Stimulated activated CD4-positive, alpha-beta T cell treated with anti-CD3 and anti-CD28 coated beads, TNF-alpha, amount 100 ng/mL, for 24 hours (primary cell): ENCODE data around the gene CMSS1.
A peak's percentile ranks its signal among the peaks of the same experiment; 100 is the strongest.

Experiments used
- DNase-seq, 3 experiments: peaks; one replicate each; pipeline ENCODE4 v3.0.0-alpha.2; 2020; ENCODE audit warnings: low read depth in 3 of 3

The CMSS1 gene

DNA sequence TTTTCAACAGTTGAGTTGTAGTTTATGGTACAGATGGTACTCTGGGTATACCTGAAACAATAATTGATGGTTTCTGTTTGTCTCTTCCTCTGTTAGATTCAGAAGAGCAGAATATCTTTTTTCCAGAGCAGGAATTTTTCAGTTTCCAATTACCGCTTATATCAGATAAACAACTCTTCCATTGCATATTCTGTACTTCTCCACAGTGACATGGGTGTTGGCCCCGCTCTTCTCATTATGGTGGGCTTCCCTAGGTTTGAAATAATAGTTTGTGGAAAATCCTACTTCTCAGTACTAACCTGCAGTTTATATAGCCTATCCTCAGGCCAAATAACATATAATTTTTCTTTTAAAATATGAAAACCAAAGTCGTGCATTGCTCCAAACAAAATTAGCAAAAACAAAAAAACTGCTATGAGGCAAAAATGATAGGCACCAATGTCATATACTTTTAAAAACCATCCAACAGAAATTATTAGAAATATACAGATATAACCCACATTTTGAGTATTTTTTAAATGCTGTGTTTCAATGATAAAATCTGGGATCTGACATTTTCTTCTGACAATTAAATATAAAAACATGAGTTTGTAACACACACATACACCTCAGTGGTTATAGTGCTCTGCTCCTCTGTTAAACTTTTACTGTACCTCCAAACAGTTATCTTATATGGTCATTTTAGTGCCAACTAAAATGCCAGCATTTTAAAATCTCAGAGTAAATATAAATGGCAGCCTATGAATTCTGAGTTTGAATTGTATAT is 56.8 kb downstream of the CMSS1 start:
- DNase-seq: no peak

GRCh38 chr3:99875581-99875928 is 57.9 kb downstream of the CMSS1 start:
- no peak for DNase-seq

- DNase-seq: peak; percentile 24 to 58 (median 26)
Measured at GRCh38 chr3:99875929-99876841, 58.5 kb downstream of the CMSS1 start.

DNA sequence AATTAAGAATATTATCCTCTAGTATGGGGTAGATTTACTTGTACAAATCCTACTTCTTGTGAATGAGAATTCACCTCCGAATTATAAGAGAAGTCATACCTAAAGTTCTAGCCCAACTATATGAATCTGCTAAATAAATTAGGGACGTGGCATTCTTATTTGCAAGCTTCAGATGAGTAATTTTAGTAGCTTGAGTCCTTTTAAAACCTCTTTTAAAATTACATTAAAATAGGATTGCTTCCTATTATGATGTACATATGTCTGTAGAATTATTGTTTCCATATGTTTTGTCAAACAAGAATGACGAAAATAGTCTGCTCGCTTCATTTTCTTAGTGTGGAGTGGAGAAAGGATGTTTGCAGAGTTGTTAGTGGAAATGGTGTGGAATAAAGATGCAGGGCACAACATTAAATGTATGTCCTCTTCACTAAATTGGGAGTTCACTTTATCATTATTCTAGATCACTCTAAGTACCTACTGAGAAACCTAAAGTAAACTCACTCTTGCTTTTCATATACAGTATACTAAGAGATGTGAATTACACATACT is 59.4 kb downstream of the CMSS1 start:
- DNase-seq: no peak

DNA sequence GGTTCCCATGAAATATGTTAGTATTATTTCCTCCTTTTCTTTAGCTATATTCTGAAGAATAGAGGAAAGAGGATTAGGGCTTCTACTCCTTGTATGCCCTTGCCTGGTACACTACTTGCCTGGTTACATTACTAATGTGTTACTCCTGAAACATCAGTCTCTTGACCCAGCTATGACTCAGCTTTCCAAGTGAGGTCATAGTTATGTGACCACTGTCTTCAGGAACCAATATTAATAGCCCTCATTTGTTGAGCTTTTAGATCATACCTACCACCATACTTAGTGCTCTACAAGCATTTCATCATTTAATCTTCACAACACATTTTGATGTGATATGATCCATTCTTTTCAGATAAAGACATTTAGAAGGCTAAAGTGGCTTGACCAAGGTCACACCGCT is 60.3 kb downstream of the CMSS1 start:
- no peak for DNase-seq

DNA sequence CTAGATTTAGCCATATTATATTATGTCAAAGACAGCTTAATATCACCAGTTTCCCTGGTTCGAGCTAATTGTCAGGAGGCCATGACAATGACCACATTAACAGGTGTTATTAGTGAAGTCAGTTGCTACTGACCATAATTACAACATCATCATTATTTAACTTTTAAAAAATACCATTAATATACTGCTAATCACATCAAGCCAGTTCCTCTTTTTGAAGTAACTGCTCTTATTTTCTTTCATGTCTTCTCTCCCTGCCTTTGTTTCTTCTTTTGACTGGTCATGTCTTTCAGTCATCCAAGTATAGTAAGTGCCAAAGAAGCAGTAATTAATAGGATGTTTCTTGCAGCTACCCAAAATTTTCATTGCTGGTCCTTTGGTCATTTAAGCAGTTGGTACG is 61.6 kb downstream of the CMSS1 start:
- no peak for DNase-seq

GRCh38 chr3:99881121-99881524 is 63.5 kb downstream of the CMSS1 start:
- no peak for DNase-seq

- no peak for DNase-seq
Measured at GRCh38 chr3:99882436-99883137, 64.9 kb downstream of the CMSS1 start.

GRCh38 chr3:99883138-99883461 is 65.4 kb downstream of the CMSS1 start:
- no peak for DNase-seq

DNA sequence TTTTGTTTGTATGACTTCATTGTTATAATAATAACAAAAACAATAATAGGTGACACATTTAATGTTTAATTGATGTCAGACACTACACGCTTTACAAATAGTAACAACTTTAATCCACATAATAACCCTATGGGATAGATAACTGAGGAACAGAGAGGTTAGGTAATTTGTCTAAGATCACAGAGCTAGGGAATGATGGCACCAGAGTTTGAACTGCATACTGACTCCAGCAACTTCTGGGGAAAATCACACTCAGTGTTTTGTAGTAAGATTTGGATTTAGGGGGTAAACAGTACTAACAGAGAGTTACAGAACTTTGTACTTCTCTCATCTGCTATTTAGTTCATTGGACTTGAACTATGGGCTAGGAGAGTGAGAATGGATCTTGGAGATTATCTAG is 66.0 kb downstream of the CMSS1 start:
- no peak for DNase-seq

- DNase-seq: no peak
Measured at GRCh38 chr3:99884484-99884883, 66.8 kb downstream of the CMSS1 start.

GRCh38 chr3:99885085-99885484 is 67.4 kb downstream of the CMSS1 start:
- DNase-seq: no peak

- DNase-seq: no peak
Measured at GRCh38 chr3:99885851-99886250, 68.2 kb downstream of the CMSS1 start.

DNA sequence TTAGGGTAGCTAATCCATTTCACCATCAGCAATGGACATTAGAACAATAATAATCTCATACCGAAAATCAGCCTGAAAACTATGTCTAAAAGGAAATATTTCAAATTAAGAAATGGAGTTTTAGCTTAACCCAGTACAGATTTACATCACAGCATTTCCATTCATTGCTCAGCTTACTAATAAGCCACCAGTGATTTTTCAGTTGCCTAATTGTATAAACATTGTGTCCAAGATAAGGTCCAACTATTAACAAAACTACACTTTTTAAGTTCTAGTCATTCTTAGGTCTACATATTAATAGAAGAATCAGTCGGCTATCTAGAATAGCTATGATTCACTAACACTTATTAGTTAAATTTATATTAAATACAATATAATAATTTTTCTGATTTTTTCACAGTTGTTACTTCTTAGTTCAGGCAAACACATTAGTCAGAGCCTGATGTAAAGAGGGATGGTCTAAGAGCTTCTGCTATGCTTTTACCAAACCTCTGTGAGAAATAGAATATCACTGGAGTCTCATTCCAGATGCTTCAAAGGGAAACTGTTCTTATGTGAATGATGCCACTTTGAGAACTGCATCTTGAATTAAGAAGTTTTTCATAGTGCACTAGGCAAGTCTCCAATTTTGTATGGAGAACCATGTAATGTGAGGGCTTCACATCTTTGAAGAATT is 74.1 kb downstream of the CMSS1 start:
- no peak for DNase-seq

- no peak for DNase-seq
Measured at GRCh38 chr3:99892332-99892731, 74.7 kb downstream of the CMSS1 start.

- no peak for DNase-seq
Measured at GRCh38 chr3:99895131-99895696, 77.6 kb downstream of the CMSS1 start.

- DNase-seq: no peak
Measured at GRCh38 chr3:99895703-99896441, 78.2 kb downstream of the CMSS1 start.

DNA sequence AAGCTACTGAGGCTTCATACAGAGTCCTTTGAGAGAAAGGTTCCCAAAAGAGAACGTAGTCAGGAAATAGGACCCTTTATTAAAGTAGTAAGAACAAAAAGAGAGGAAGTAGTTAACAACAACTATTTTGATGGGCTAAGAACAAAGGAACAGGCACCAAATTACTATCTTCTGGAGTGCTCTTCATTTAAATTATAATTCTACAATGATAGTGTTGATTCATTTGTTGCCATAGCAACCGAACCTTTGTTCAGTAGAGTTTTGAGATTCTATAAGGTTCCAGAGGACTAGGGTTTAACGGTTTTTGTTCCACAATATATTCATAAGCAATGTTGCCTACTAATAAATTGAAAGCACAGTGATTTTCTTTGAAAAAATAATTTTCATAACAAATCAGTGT is 78.8 kb downstream of the CMSS1 start:
- DNase-seq: no peak

DNA sequence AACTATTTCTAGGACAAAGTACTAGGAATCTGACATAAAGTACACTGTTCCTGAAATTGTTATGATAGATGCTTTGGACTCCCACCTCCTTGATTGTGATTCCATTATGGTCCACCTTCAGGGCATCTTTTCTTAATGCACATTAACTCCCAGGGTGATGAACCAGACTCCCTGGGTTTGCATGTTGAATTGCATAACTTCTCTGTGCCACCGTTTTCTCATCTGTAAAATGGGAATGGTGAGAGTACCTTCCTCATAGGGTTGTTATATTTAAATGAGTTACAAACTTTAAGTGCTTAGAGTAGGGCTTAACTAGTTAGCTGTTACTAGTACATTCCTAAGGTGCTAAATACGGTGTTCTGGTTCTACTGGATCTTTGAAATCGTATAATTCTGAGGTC is 81.9 kb downstream of the CMSS1 start:
- DNase-seq: no peak

DNA sequence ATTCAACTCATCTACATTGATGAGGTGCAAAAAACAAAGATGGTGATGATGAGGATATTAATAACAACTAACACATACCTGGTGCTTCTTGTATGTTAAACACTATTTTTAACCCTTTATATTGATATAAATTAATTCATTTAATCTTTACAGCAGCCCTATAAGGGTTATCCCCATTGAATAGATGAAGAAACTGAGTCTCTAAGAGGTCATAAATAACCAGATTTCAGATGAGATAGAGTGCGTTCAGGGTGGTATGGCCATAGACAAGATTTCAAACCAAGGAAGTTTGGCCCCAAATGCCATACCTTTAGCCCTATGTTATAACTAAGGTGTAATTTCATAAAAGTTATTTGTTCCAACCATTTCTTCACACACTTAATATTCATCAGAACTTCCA is 82.6 kb downstream of the CMSS1 start:
- no peak for DNase-seq
